AG04450 (cell line): ENCODE measurements around the gene ACVRL1. TPM values are rescaled to one million over a fixed set of nuclear protein-coding genes. Genes with fewer than 3 reads are reported as not detected.

Experiments used
- CTCF ChIA-PET: fragments of 300-600, 350-600 bp; formaldehyde crosslinking; extraction: SDS; loops from one replicate; lab custom pipeline; 2022; ENCODE audit warnings: antibody characterized with exemption, inconsistent platforms; lab: Charles Lee
- POLR2A ChIA-PET: fragments of 350-600 bp; formaldehyde crosslinking; extraction: SDS; loops from one replicate; lab custom pipeline; 2021; ENCODE audit warnings: antibody characterized with exemption, inconsistent platforms; lab: Yijun Ruan, JAX
- DNase-seq: peaks from one replicate; pipeline ENCODE4 v3.0.0-alpha.2; 2011; ENCODE audit warnings: low read depth, low spot score
- H3K27ac ChIP-seq: one replicate; pipeline ENCODE4 v1.5.1; 2012; ENCODE audit warnings: low read depth, low read length, control low read depth
- H3K27me3 ChIP-seq: one replicate; pipeline ENCODE4 v1.6.0; 2012; ENCODE audit warnings: low read length; ENCODE audit not compliant: control insufficient read depth, insufficient read depth
- H3K4me3 ChIP-seq: 2 replicates; pipeline ENCODE4 v1.5.1; 2011; ENCODE audit warnings: mild to moderate bottlenecking, low read depth, low read length, control low read depth
- H3K9me3 ChIP-seq: 2 replicates; pipeline ENCODE4 v1.5.1; 2012; ENCODE audit warnings: low read length; ENCODE audit not compliant: control insufficient read depth, insufficient read depth
- polyA plus RNA-seq: library from polyadenylated mRNA; depleted of rRNA; stranded (reverse); fragments of >200 nt; gene quantifications from 2 replicates; pipeline ENCODE4 v1.2.3, GENCODE V29; 2011
- TF ChIP-seq, protein P1 (sequence below): IDR thresholded peaks from 2 replicates; pipeline ENCODE4 v1.5.1; 2011; ENCODE audit warnings: low read depth, low read length, control low read depth, inconsistent platforms

ACVRL1 gene
- polyA plus RNA-seq, 1 experiment, result 11.1 TPM

DNA sequence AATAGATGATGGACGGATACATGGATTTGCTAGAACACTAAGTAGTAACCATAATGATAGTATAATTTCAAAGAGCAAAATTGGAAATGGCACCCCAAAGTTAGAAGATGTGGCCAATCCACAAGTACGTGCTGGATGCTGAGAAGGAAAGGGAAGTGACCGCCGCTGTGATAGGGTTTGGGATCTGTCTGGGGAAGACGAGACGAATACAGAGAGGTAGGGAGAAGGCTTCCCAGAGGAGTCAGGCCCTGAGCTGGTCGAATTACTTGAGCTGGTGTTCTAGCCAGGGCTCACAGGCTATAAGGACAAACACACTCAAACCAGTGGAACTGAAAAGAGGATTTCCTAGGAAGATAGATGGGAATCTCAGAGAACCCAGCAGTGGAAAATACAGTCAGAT, 34.8 kb downstream of the ACVRL1 start:
- CTCF ChIA-PET, result interaction anchor here (0.5 to 1.4 kb wide), 2 partner anchors 28 to 80 kb away, joined by 5 to 7 read pairs; no protein-coding TSS in a partner anchor
- POLR2A ChIA-PET, result no interaction called here
- H3K27me3 ChIP-seq, result peaks cover 4% of the 10 kb centered on the region

DNA sequence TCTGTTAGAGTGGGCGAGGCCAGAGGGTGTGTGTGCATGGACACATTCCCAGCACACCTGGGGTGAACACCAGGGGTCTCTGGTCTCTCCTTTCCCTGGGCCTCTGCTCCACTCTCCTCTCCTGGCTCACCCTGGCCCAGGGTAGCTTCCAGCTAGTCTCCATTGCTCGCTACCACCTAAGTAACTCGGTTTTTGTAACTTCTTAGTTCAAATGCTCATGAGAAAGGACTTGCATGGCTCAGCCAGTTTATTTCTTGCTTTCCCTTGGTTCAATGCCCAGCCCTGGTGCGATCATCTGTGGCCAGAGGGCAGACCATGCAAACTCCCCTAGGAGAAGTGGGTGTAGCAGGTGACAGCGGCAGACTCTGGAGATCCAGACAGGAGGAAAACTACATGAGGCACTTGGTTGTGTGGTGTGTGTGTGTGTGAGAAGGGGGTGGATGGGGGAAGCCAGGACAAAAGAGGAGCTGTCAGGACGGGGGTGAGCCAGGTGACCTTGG, 35.2 kb downstream of the ACVRL1 start:
- H3K27me3 ChIP-seq, result peaks cover 4% of the 10 kb centered on the region
- H3K9me3 ChIP-seq, result peaks cover 7% of the 10 kb centered on the region; the same call in 1 of the 2 replicates
- CTCF ChIA-PET, result no interaction called here
- H3K27ac ChIP-seq, result no peak overlapping the region
- H3K4me3 ChIP-seq, result no peak overlapping the region
- no peak for DNase-seq
- TF ChIP-seq, protein P1, sequence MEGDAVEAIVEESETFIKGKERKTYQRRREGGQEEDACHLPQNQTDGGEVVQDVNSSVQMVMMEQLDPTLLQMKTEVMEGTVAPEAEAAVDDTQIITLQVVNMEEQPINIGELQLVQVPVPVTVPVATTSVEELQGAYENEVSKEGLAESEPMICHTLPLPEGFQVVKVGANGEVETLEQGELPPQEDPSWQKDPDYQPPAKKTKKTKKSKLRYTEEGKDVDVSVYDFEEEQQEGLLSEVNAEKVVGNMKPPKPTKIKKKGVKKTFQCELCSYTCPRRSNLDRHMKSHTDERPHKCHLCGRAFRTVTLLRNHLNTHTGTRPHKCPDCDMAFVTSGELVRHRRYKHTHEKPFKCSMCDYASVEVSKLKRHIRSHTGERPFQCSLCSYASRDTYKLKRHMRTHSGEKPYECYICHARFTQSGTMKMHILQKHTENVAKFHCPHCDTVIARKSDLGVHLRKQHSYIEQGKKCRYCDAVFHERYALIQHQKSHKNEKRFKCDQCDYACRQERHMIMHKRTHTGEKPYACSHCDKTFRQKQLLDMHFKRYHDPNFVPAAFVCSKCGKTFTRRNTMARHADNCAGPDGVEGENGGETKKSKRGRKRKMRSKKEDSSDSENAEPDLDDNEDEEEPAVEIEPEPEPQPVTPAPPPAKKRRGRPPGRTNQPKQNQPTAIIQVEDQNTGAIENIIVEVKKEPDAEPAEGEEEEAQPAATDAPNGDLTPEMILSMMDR, result no peak
- POLR2A ChIA-PET, result no interaction called here

More for the DNA sequence above, 34.8 kb downstream of the ACVRL1 start:
- no peak for DNase-seq
- no peak overlapping the region for H3K4me3 ChIP-seq
- TF ChIP-seq, protein P1, result no peak
- no peak overlapping the region for H3K27ac ChIP-seq
- H3K9me3 ChIP-seq, result peaks cover 7% of the 10 kb centered on the region; the same call in 1 of the 2 replicates

GRCh38 chr12:51943346-51943745, 36.0 kb downstream of the ACVRL1 start:
- ChIA-PET CTCF (no interaction called here), POLR2A (no interaction called here)
- Histone ChIP-seq H3K27ac (no peak overlapping the region), H3K27me3 (peaks cover 4% of the 10 kb centered on the region), H3K9me3 (peaks cover 7% of the 10 kb centered on the region; the same call in 1 of the 2 replicates), H3K4me3 (no peak overlapping the region)
- no peak for DNase-seq
- TF ChIP-seq, protein P1, result no peak

DNA sequence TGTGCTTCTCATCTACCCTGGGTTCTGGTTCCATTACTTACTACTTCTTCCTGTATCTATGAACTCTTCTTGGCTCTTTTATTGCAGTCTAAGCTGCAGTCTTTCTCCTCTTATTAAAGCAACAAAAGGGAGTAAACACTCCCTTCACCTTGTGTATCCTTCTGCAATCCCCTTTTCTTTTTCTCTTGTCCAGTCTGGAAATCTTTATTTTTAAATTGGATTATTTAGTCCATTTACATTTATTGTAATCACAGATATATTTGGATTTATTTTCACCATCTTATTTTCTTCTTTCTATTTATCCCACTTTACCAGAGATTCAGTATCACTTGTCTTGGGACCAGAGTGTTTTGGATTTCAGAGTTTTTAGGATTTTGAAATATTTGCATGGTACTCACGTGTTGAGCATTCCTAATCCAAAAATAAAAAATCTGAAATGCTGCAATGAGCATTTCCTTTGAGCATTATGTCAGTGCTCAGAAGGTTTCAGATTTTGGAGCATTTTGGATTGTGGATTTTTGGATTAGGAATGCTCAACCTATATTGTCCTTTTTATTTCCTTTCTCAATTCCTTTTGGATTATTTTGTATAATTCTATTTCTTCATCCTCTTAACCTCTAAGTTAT, 37.4 kb downstream of the ACVRL1 start:
- Histone ChIP-seq H3K27me3 (peaks cover 12% of the 10 kb centered on the region), H3K27ac (no peak overlapping the region), H3K9me3 (peaks cover 7% of the 10 kb centered on the region; the same call in 1 of the 2 replicates), H3K4me3 (no peak overlapping the region)
- POLR2A ChIA-PET, result no interaction called here
- TF ChIP-seq, protein P1, result no peak
- DNase-seq, result no peak
- CTCF ChIA-PET, result no interaction called here

DNA sequence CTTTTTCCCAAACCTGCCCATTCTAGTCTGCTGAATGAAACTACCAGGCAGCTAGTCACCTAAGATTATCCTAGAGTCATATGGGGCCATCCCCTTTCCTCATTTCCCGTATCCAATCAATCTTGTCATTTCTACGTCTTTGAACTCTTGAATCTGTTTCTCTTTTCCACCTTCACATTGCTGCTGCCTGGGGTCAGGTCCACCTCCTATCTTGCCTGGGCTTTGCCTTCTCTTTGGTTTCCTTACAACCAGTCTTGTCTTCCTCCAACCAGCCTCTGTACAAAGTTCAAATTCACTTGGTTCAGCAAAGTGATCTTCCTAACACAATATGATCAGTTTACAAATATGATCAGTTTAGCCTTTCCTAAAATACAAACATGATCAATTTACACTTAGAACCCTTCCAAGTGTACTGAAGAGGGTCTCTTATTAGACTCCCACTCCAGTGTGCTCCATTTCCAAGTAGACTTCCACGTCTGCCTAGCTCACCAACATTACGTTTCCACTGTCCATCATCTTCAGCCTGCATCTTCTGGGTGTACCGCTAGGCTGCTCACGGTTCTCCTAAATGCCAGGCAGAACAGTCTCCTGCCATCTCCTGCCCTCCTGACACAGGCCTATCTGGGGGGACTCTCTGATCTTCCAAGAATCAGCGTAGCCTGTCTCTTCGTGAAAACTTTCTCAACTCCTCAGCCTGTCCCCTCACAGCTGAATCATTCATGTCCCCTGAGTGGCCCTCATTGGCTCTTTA, 40.1 kb downstream of the ACVRL1 start:
- POLR2A ChIA-PET, result no interaction called here
- peaks cover 16% of the 10 kb centered on the region for H3K27me3 ChIP-seq
- CTCF ChIA-PET, result no interaction called here
- peaks cover 7% of the 10 kb centered on the region for H3K9me3 ChIP-seq
- TF ChIP-seq, protein P1, result no peak
- no peak overlapping the region for H3K4me3 ChIP-seq
- no peak overlapping the region for H3K27ac ChIP-seq
- DNase-seq, result no peak
